H1 (cell line): ENCODE results near the gene ARHGAP42. TPM values are rescaled to one million over a fixed set of nuclear protein-coding genes. Genes with fewer than 3 reads are reported as not detected.

Experiments used
- CTCF ChIA-PET: fragments of 300-600 bp; sonication (Branson Sonifier 250); formaldehyde crosslinking; loops from one replicate; lab custom pipeline; 2021; ENCODE audit not compliant: partially characterized antibody; lab: Charles Lee
- POLR2A ChIA-PET: fragments of 300-600 bp; sonication (Branson Sonifier 250); formaldehyde crosslinking; loops from one replicate; lab custom pipeline; 2021; ENCODE audit warnings: inconsistent platforms; ENCODE audit not compliant: partially characterized antibody; lab: Charles Lee
- DNase-seq, 2 experiments: peaks; one replicate each; pipeline versions ENCODE4 v3.0.0 to v3.0.0-alpha.2; 2010 to 2022; ENCODE audit warnings: low spot score in 2 of 2, low read depth in 1 of 2, mixed read lengths in 1 of 2
- FAIRE-seq: peaks from 2 replicates; lab custom pipeline; 2011; peaks lifted over from hg19 to GRCh38; lab: Jason Lieb, UNC
- H2AFZ ChIP-seq: 2 replicates; pipeline ENCODE4 v1.8.1; 2012; ENCODE audit warnings: low read length, inconsistent platforms
- H2AK5ac ChIP-seq: 2 replicates; pipeline ENCODE4 v1.6.1; 2013; ENCODE audit warnings: low read depth, low read length
- H2BK120ac ChIP-seq: replicated peaks from 2 replicates; pipeline ENCODE3; 2013; ENCODE audit warnings: low read depth, low read length, inconsistent platforms
- H2BK12ac ChIP-seq: 2 replicates; pipeline ENCODE4 v1.6.1; 2013; ENCODE audit warnings: low read depth, low read length
- H2BK15ac ChIP-seq: 2 replicates; pipeline ENCODE4 v1.6.1; 2013; ENCODE audit warnings: low read length
- H2BK20ac ChIP-seq: 2 replicates; pipeline ENCODE4 v1.6.1; 2013; ENCODE audit warnings: low read length
- H2BK5ac ChIP-seq: 2 replicates; pipeline ENCODE4 v1.6.1; 2013; ENCODE audit warnings: low read depth, low read length
- H3K14ac ChIP-seq: 2 replicates; pipeline ENCODE4 v1.6.1; 2013; ENCODE audit warnings: inconsistent platforms; ENCODE audit not compliant: insufficient read length
- H3K18ac ChIP-seq: 2 replicates; pipeline ENCODE4 v1.6.1; 2013; ENCODE audit warnings: low read length; ENCODE audit errors: extremely low read depth
- H3K23ac ChIP-seq: 2 replicates; pipeline ENCODE4 v1.6.1; 2013; ENCODE audit warnings: inconsistent platforms; ENCODE audit not compliant: insufficient read length
- H3K23me2 ChIP-seq: 2 replicates; pipeline ENCODE4 v1.6.1; 2013; ENCODE audit warnings: low read depth, low read length
- H3K27ac ChIP-seq: 2 replicates; pipeline ENCODE4 v1.6.1; 2011; ENCODE audit warnings: low read depth, low read length, inconsistent platforms
- H3K27me3 ChIP-seq, 4 experiments: replicated peaks in 1 of 4; 1 replicate in 1 of 4; 2 replicates in 3 of 4; pipeline versions ENCODE4 v1.6.1 to v1.8.1; 2011 to 2013; ENCODE audit warnings: low read length in 3 of 4, mild to moderate bottlenecking in 3 of 4, inconsistent platforms in 2 of 4, mixed read lengths in 2 of 4, moderate library complexity in 1 of 4; ENCODE audit not compliant: control insufficient read depth in 3 of 4, insufficient read depth in 3 of 4; ENCODE audit errors: extremely low read depth in 1 of 4
- H3K36me3 ChIP-seq, 4 experiments: 2 replicates each; pipeline versions ENCODE4 v1.6.1 to v1.8.1; 2011 to 2013; ENCODE audit warnings: mild to moderate bottlenecking in 4 of 4, low read length in 3 of 4, moderate library complexity in 2 of 4, control low read depth in 1 of 4, inconsistent platforms in 1 of 4; ENCODE audit not compliant: insufficient read depth in 4 of 4, control insufficient read depth in 2 of 4
- H3K4ac ChIP-seq: replicated peaks from 2 replicates; pipeline ENCODE3; 2013; ENCODE audit warnings: low read length, low read depth, mixed read lengths, inconsistent platforms; ENCODE audit not compliant: insufficient read length
- H3K4me1 ChIP-seq, 4 experiments: replicated peaks in 1 of 4; 1 replicate in 1 of 4; 2 replicates in 3 of 4; pipeline versions ENCODE4 v1.6.1 to v1.8.1; 2011 to 2013; ENCODE audit warnings: low read length in 3 of 4, inconsistent platforms in 2 of 4, mixed read lengths in 1 of 4; ENCODE audit not compliant: insufficient read depth in 4 of 4, control insufficient read depth in 3 of 4
- H3K4me2 ChIP-seq, 2 experiments: 2 replicates each; pipeline versions ENCODE4 v1.6.1 to v1.8.1; 2011 to 2013; ENCODE audit warnings: low read depth in 2 of 2, low read length in 2 of 2, control low read depth in 1 of 2, inconsistent platforms in 1 of 2, mild to moderate bottlenecking in 1 of 2; ENCODE audit not compliant: insufficient read depth in 1 of 2
- H3K4me3 ChIP-seq, 4 experiments: fragments of 200-600, 300-600 bp in 1 of 4; sonication (generic), shearing (Covaris generic), sonication (Bioruptor Twin) in 1 of 4; 2 replicates each; pipeline versions ENCODE4 v1.5.1 to v1.8.1; 2011 to 2016; ENCODE audit warnings: low read length in 4 of 4, low read depth in 3 of 4, control low read depth in 2 of 4, inconsistent platforms in 2 of 4, mild to moderate bottlenecking in 2 of 4, mixed read lengths in 1 of 4, moderate library complexity in 1 of 4; ENCODE audit not compliant: insufficient read depth in 2 of 4; ENCODE audit errors: extremely low read depth in 1 of 4
- H3K56ac ChIP-seq: replicated peaks from 2 replicates; pipeline ENCODE3; 2013; ENCODE audit warnings: low read depth, mild to moderate bottlenecking, mixed read lengths, low read length, inconsistent platforms; ENCODE audit not compliant: insufficient read length
- H3K79me1 ChIP-seq: 2 replicates; pipeline ENCODE4 v1.6.1; 2013; ENCODE audit warnings: low read depth, low read length, control low read depth
- H3K79me2 ChIP-seq, 2 experiments: 2 replicates each; pipeline versions ENCODE4 v1.6.1 to v1.8.1; 2012 to 2013; ENCODE audit warnings: low read length in 2 of 2, mild to moderate bottlenecking in 2 of 2, inconsistent platforms in 1 of 2; ENCODE audit not compliant: insufficient read depth in 2 of 2, control insufficient read depth in 1 of 2
- H3K9ac ChIP-seq, 4 experiments: replicated peaks in 1 of 4; 1 replicate in 1 of 4; 2 replicates in 3 of 4; pipeline versions ENCODE4 v1.6.1 to v1.8.1; 2011 to 2013; ENCODE audit warnings: low read depth in 3 of 4, low read length in 3 of 4, control low read depth in 2 of 4, mild to moderate bottlenecking in 2 of 4, moderate library complexity in 2 of 4, inconsistent platforms in 1 of 4; ENCODE audit errors: extremely low read depth in 1 of 4
- H3K9me3 ChIP-seq, 2 experiments: 2 replicates each; pipeline versions ENCODE4 v1.6.1 to v1.8.1; 2012 to 2013; ENCODE audit warnings: mild to moderate bottlenecking in 2 of 2, moderate library complexity in 2 of 2, control low read depth in 1 of 2, inconsistent platforms in 1 of 2, low read depth in 1 of 2, low read length in 1 of 2, mixed read lengths in 1 of 2; ENCODE audit not compliant: insufficient read depth in 2 of 2
- H4K20me1 ChIP-seq, 2 experiments: replicated peaks in 1 of 2; 2 replicates each; pipeline versions ENCODE3 to v1.8.1; 2011 to 2013; ENCODE audit warnings: inconsistent platforms in 2 of 2, low read length in 2 of 2, mild to moderate bottlenecking in 1 of 2; ENCODE audit not compliant: insufficient read depth in 2 of 2, control insufficient read depth in 1 of 2
- H4K5ac ChIP-seq: 2 replicates; pipeline ENCODE4 v1.6.1; 2013; ENCODE audit warnings: low read length, low read depth, mixed read lengths, inconsistent platforms; ENCODE audit not compliant: insufficient read length
- H4K8ac ChIP-seq: 2 replicates; pipeline ENCODE4 v1.8.0; 2013; ENCODE audit warnings: mild to moderate bottlenecking, moderate library complexity, low read length, inconsistent platforms; ENCODE audit not compliant: insufficient read depth; ENCODE audit errors: extremely low read depth
- H4K91ac ChIP-seq: replicated peaks from 2 replicates; pipeline ENCODE3; 2013; ENCODE audit warnings: low read length, mixed read lengths, inconsistent platforms; ENCODE audit not compliant: insufficient read length
- E2F6 ChIP-seq: IDR thresholded peaks from 2 replicates; pipeline ENCODE4 v1.6.1; 2012; ENCODE audit warnings: inconsistent platforms
- RNF2 ChIP-seq: fragments of 200-900, 300-1000 bp; sonication (generic); IDR thresholded peaks from 2 replicates; pipeline ENCODE4 v1.7.1; 2016; ENCODE audit warnings: borderline replicate concordance, low read depth, mild to moderate bottlenecking, antibody characterized with exemption, low read length; ENCODE audit not compliant: poor library complexity, severe bottlenecking; ENCODE audit errors: missing control alignments
- WGBS, 2 experiments: shearing (Covaris generic) in 1 of 2; methylation state at CpG; one replicate each; pipeline versions ENCODE4 v1.1.6 to v1.1.7; 2013 to 2015; ENCODE audit warnings: low lambda C conversion rate in 2 of 2, mixed read lengths in 2 of 2, inconsistent platforms in 1 of 2, low coverage in 1 of 2, missing lambda C conversion rate in 1 of 2; ENCODE audit not compliant: insufficient replicate concordance in 2 of 2, insufficient coverage in 1 of 2, insufficient read length in 1 of 2; ENCODE audit errors: extremely low coverage in 1 of 2, missing lambda C conversion rate in 1 of 2; 5-methylcytosine and 5-hydroxymethylcytosine counted together
- polyA plus RNA-seq, 7 experiments: library from polyadenylated mRNA; depleted of rRNA in 3 of 7; stranded (reverse) in 5 of 7; unstranded in 2 of 7; fragments of >200 nt in 5 of 7; fragments of 200-250 nt in 2 of 7; gene quantifications; 1 replicate in 5 of 7; 2 replicates in 1 of 7; 4 replicates in 1 of 7; pipeline versions ENCODE4 v1.2.1 to v1.2.3, GENCODE V29; 2011 to 2013; ENCODE audit warnings: missing spikeins in 2 of 7, mixed read lengths in 2 of 7
- total RNA-seq: library from RNA; stranded (reverse); fragmentation: NEBNext Ultra II Directional; extraction: Animal tissue kit (Norgen Biotek cat#: 25700); gene quantifications from 2 replicates; pipeline ENCODE4 v1.2.1, GENCODE V29; 2021

The ARHGAP42 gene
- total and polyA plus RNA-seq, 2 of the 8 experiments (the other 6 are each of a cell fraction or from before 2014, with no cell fraction given) = 22.2 to 33.5 TPM

- Histone ChIP-seq H2BK12ac (no peak overlapping the region), H3K27ac (no peak overlapping the region), H3K9me3 (no peaks in the 10 kb centered on the region), H2AFZ (no peak overlapping the region), H3K18ac (no peak overlapping the region), H3K23me2 (no peaks in the 10 kb centered on the region), H3K4me3 (no peak overlapping the region), H2BK5ac (no peak overlapping the region), H3K9ac (no peak overlapping the region), H3K79me2 (no peaks in the 10 kb centered on the region), H3K23ac (no peak overlapping the region), H4K5ac (no peak overlapping the region), H3K4me2 (no peak overlapping the region), H3K56ac (no peak overlapping the region), H3K27me3 (no peaks in the 10 kb centered on the region), H3K36me3 (peaks cover 0 to 8% (median 1%) of the 10 kb centered on the region in 4 experiments; a peak in 1 of 8 replicates), H4K91ac (no peak overlapping the region), H2BK120ac (no peak overlapping the region), H2BK15ac (no peak overlapping the region), H3K14ac (no peak overlapping the region), H2BK20ac (no peak overlapping the region), H3K4ac (no peak overlapping the region), H4K8ac (no peak overlapping the region), H3K79me1 (no peaks in the 10 kb centered on the region), H3K4me1 (no peaks in the 10 kb centered on the region), H2AK5ac (no peak overlapping the region), H4K20me1 (peaks cover 0 to 2% of the 10 kb centered on the region in 2 experiments)
- POLR2A ChIA-PET = no interaction called here
- no peak for FAIRE-seq
- WGBS, 2 experiments = 72% methylated on average over 5 of the region's 5 CpGs; no CpG with 5 or more reads in 1 of the 2 experiments
- CTCF ChIA-PET = interaction anchor here (0.9 to 2.0 kb wide), 5 partner anchors 9 to 363 kb away, joined by 3 to 7 read pairs (median 4); no protein-coding TSS in a partner anchor
- DNase-seq = no peak
- TF ChIP-seq E2F6 (peak; percentile 23; the same call in 1 of the 2 replicates), RNF2 (no peak)
Observed at GRCh38 chr11:100939571-100939970, 252.5 kb downstream of the ARHGAP42 start.
